Epithelial cell of proximal tubule (primary cell): ENCODE data around the gene TADA2B. TPM values are rescaled to one million over a fixed set of nuclear protein-coding genes. Genes with fewer than 3 reads are reported as not detected.
A peak's percentile ranks its signal among the peaks of the same experiment; 100 is the strongest.

ENCODE experiments used
- DNase-seq: peaks from one replicate; pipeline ENCODE4 v3.0.0-alpha.2; 2011; ENCODE audit warnings: low read depth
- H3K4me3 ChIP-seq: 2 replicates; pipeline ENCODE4 v1.5.1; 2011; ENCODE audit warnings: low read depth, mild to moderate bottlenecking, low read length
- CTCF ChIP-seq: conservative IDR thresholded peaks from 2 replicates; pipeline ENCODE4 v1.5.1; 2012; ENCODE audit warnings: low read depth, mild to moderate bottlenecking, low read length
- total RNA-seq: library from RNA; depleted of rRNA; stranded (reverse); fragments of >200 nt; gene quantifications from 2 replicates; pipeline ENCODE4 v1.2.3, GENCODE V29; 2015

Gene TADA2B
- total RNA-seq, 1 donor from 2014 or later: 15.2 TPM

- TF ChIP-seq CTCF: no peak
- H3K4me3 ChIP-seq: no peak overlapping the region
- DNase-seq: no peak
Measured at GRCh38 chr4:7066006-7066405, 22.8 kb downstream of the TADA2B start.

GRCh38 chr4:7066493-7066892 is 23.3 kb downstream of the TADA2B start:
- no peak for TF ChIP-seq CTCF
- peak overlapping the region; percentile 95 for H3K4me3 ChIP-seq
- DNase-seq: no peak

- H3K4me3 ChIP-seq: peak overlapping the region; percentile 95
- DNase-seq: no peak
- no peak for TF ChIP-seq CTCF
Measured at GRCh38 chr4:7067126-7067451, 23.9 kb downstream of the TADA2B start.

- H3K4me3 ChIP-seq: peak within 1 kb of the TSS; percentile 95
- DNase-seq: peak; percentile 89
- TF ChIP-seq CTCF: no peak
Measured at GRCh38 chr4:7067452-7068278, 24.5 kb downstream of the TADA2B start, which contains the start of gene GRPEL1. GRPEL1 (minus strand) TSS chr4:7068064; CDS start chr4:7068032, 32 bp downstream.

- H3K4me3 ChIP-seq: peak overlapping the region; percentile 95
- TF ChIP-seq CTCF: no peak
- DNase-seq: no peak
Measured at GRCh38 chr4:7068279-7068842, 25.2 kb downstream of the TADA2B start.

GRCh38 chr4:7068883-7069282 is 25.7 kb downstream of the TADA2B start:
- DNase-seq: no peak
- H3K4me3 ChIP-seq: peak overlapping the region; percentile 95
- no peak for TF ChIP-seq CTCF
